CD4-positive, alpha-beta T cell treated with Interleukin-12 subunit alpha and Interleukin-12 subunit beta, for 1 hour (primary cell): ENCODE results near the gene SLC25A22.

Experiments used
- DNase-seq: peaks from one replicate; pipeline ENCODE4 v3.0.0-alpha.2; 2020

Gene SLC25A22

GRCh38 chr11:802693-803466 lies 4.8 kb upstream of the SLC25A22 start:
- DNase-seq = no peak

- no peak for DNase-seq
Observed at GRCh38 chr11:802018-802617, 4.0 kb upstream of the SLC25A22 start.

- DNase-seq = no peak
Observed at GRCh38 chr11:801097-801780, 3.2 kb upstream of the SLC25A22 start.

- no peak for DNase-seq
Observed at GRCh38 chr11:800473-800872, 2.4 kb upstream of the SLC25A22 start.

GRCh38 chr11:799641-800316 lies 1.7 kb upstream of the SLC25A22 start:
- DNase-seq = no peak

GRCh38 chr11:797296-798092 lies 587 bp downstream of the SLC25A22 start:
- peak; percentile 87 for DNase-seq

GRCh38 chr11:796565-797295 lies 1.4 kb downstream of the SLC25A22 start:
- DNase-seq = no peak

GRCh38 chr11:795634-796564 lies 2.2 kb downstream of the SLC25A22 start:
- DNase-seq = peak; percentile 81

- DNase-seq = no peak
Observed at GRCh38 chr11:794766-795633, 3.1 kb downstream of the SLC25A22 start.

- no peak for DNase-seq
Observed at GRCh38 chr11:794013-794765, 3.9 kb downstream of the SLC25A22 start.

- no peak for DNase-seq
Observed at GRCh38 chr11:793556-793955, 4.5 kb downstream of the SLC25A22 start.

- DNase-seq = no peak
Observed at GRCh38 chr11:792873-793272, 5.2 kb downstream of the SLC25A22 start.

- DNase-seq = no peak
Observed at GRCh38 chr11:792535-792821, 5.6 kb downstream of the SLC25A22 start.

GRCh38 chr11:791658-792534 lies 6.2 kb downstream of the SLC25A22 start:
- DNase-seq = no peak

- DNase-seq = no peak
Observed at GRCh38 chr11:790721-791564, 7.1 kb downstream of the SLC25A22 start.

- DNase-seq = peak; percentile 55
Observed at GRCh38 chr11:789943-790342, 8.1 kb downstream of the SLC25A22 start, which contains the start of gene CEND1. Gene CEND1 (minus strand): TSS chr11:790090. CDS start chr11:788576, 1,514 bp downstream.
